ENCODE data around the gene PTPN9.
"Not testable (repeated sequence)": the region's sequence is repeated elsewhere in the genome, so short reads cannot be mapped to it uniquely, and the experiment has no call there.

PTPN9 gene

GRCh38 chr15:75493732-75494131 lies 85.4 kb downstream of the PTPN9 start:
- in situ Hi-C loops (cut with HindIII; ENCODE audit: low sequenced_read_pairs): no loop called here
- no peak for DNase-seq (ENCODE audit: low read depth)
- H3K4me3 ChIP-seq (ENCODE audit: low read depth, low read length): no peak overlapping the region
- TF ChIP-seq CTCF (IDR thresholded peaks at IDR 0.05; ENCODE audit: low read depth, low read length, missing control alignments): no peak

GRCh38 chr15:75483961-75484360 lies 95.2 kb downstream of the PTPN9 start:
- DNase-seq (ENCODE audit: low read depth): no peak
- no peak for TF ChIP-seq CTCF (IDR thresholded peaks at IDR 0.05; ENCODE audit: low read depth, low read length, missing control alignments)
- no peak overlapping the region for H3K4me3 ChIP-seq (ENCODE audit: low read depth, low read length)
- in situ Hi-C loops (cut with HindIII; ENCODE audit: low sequenced_read_pairs): no loop called here

GRCh38 chr15:75483556-75483955 lies 95.6 kb downstream of the PTPN9 start:
- DNase-seq (ENCODE audit: low read depth); H3K4me3 ChIP-seq (ENCODE audit: low read depth, low read length); in situ Hi-C loops (cut with HindIII; ENCODE audit: low sequenced_read_pairs): not testable (repeated sequence)

GRCh38 chr15:75483106-75483505 lies 96.0 kb downstream of the PTPN9 start:
- TF ChIP-seq CTCF (IDR thresholded peaks at IDR 0.05; ENCODE audit: low read depth, low read length, missing control alignments): no peak
- H3K4me3 ChIP-seq (ENCODE audit: low read depth, low read length): no peak overlapping the region
- no peak for DNase-seq (ENCODE audit: low read depth)
- in situ Hi-C loops (cut with HindIII; ENCODE audit: low sequenced_read_pairs): no loop called here

GRCh38 chr15:75480463-75480862 lies 98.7 kb downstream of the PTPN9 start:
- H3K4me3 ChIP-seq (ENCODE audit: low read depth, low read length); in situ Hi-C loops (cut with HindIII; ENCODE audit: low sequenced_read_pairs); DNase-seq (ENCODE audit: low read depth): not testable (repeated sequence)

GRCh38 chr15:75479670-75480069 lies 99.4 kb downstream of the PTPN9 start:
- DNase-seq (ENCODE audit: low read depth): no peak
- TF ChIP-seq CTCF (IDR thresholded peaks at IDR 0.05; ENCODE audit: low read depth, low read length, missing control alignments): no peak
- no peak overlapping the region for H3K4me3 ChIP-seq (ENCODE audit: low read depth, low read length)
- in situ Hi-C loops (cut with HindIII; ENCODE audit: low sequenced_read_pairs): no loop called here

- in situ Hi-C loops (cut with HindIII; ENCODE audit: low sequenced_read_pairs); DNase-seq (ENCODE audit: low read depth); H3K4me3 ChIP-seq (ENCODE audit: low read depth, low read length): not testable (repeated sequence)
These were observed 102.0 kb downstream of the PTPN9 start for GRCh38 chr15:75477094-75477493.

GRCh38 chr15:75468913-75469598 lies 110.1 kb downstream of the PTPN9 start:
- TF ChIP-seq CTCF (IDR thresholded peaks at IDR 0.05; ENCODE audit: low read depth, low read length, missing control alignments): no peak
- no peak for DNase-seq (ENCODE audit: low read depth)
- H3K4me3 ChIP-seq (ENCODE audit: low read depth, low read length): no peak overlapping the region
- in situ Hi-C loops (cut with HindIII; ENCODE audit: low sequenced_read_pairs): loop anchor here (25.0 kb wide), 1 partner anchor 168 kb away; the partner anchor contains the start of genes IMP3, SNUPN and SNX33
